GM21528 (cell line): ENCODE data around the gene POLRMT.
"Not testable (repeated sequence)": the region's sequence is repeated elsewhere in the genome, so short reads cannot be mapped to it uniquely, and the experiment has no call there.

Experiments used
- ATAC-seq: cut with Tn5 transposase; IDR thresholded peaks from one replicate; pipeline ENCODE4 v1.9.1; 2021; ENCODE audit warnings: mild to moderate bottlenecking, moderate library complexity; ENCODE audit not compliant: unreplicated experiment, low FRiP score

POLRMT gene

GRCh38 chr19:632579-633067, 714 bp downstream of the POLRMT start:
- ATAC-seq = peak; percentile 26

GRCh38 chr19:629961-630714, 3.2 kb downstream of the POLRMT start:
- no peak for ATAC-seq

GRCh38 chr19:629515-629914, 3.8 kb downstream of the POLRMT start:
- not testable (repeated sequence) for ATAC-seq

GRCh38 chr19:628168-628567, 5.2 kb downstream of the POLRMT start:
- ATAC-seq = no peak

- not testable (repeated sequence) for ATAC-seq
Measured at GRCh38 chr19:626566-626965, 6.8 kb downstream of the POLRMT start.

- ATAC-seq = no peak
Measured at GRCh38 chr19:625257-625656, 8.1 kb downstream of the POLRMT start.

- ATAC-seq = no peak
Measured at GRCh38 chr19:624433-625109, 8.8 kb downstream of the POLRMT start.

GRCh38 chr19:623974-624373, 9.4 kb downstream of the POLRMT start:
- no peak for ATAC-seq

GRCh38 chr19:623175-623916, 10.0 kb downstream of the POLRMT start:
- no peak for ATAC-seq

- no peak for ATAC-seq
Measured at GRCh38 chr19:622666-623065, 10.7 kb downstream of the POLRMT start.

GRCh38 chr19:621819-622218, 11.5 kb downstream of the POLRMT start:
- no peak for ATAC-seq

GRCh38 chr19:621191-621590, 12.1 kb downstream of the POLRMT start:
- not testable (repeated sequence) for ATAC-seq

- ATAC-seq = no peak
Measured at GRCh38 chr19:620166-620862, 13.0 kb downstream of the POLRMT start.

- ATAC-seq = no peak
Measured at GRCh38 chr19:619286-620002, 13.9 kb downstream of the POLRMT start.

- no peak for ATAC-seq
Measured at GRCh38 chr19:618674-619285, 14.6 kb downstream of the POLRMT start.

GRCh38 chr19:618247-618619, 15.1 kb downstream of the POLRMT start:
- no peak for ATAC-seq

GRCh38 chr19:617551-618246, 15.6 kb downstream of the POLRMT start:
- ATAC-seq = no peak

- ATAC-seq = no peak
Measured at GRCh38 chr19:616747-617526, 16.4 kb downstream of the POLRMT start.
